Fibroblast of upper back skin (primary cell): Measurements from ENCODE around the gene CD36.
A peak's percentile ranks its signal among the peaks of the same experiment; 100 is the strongest.

Experiments used
- DNase-seq: peaks from one replicate; pipeline ENCODE4 v3.0.0-alpha.2; 2013

CD36 gene

GRCh38 chr7:80629023-80629422 lies 9.4 kb upstream of the CD36 start:
- DNase-seq = no peak

DNA sequence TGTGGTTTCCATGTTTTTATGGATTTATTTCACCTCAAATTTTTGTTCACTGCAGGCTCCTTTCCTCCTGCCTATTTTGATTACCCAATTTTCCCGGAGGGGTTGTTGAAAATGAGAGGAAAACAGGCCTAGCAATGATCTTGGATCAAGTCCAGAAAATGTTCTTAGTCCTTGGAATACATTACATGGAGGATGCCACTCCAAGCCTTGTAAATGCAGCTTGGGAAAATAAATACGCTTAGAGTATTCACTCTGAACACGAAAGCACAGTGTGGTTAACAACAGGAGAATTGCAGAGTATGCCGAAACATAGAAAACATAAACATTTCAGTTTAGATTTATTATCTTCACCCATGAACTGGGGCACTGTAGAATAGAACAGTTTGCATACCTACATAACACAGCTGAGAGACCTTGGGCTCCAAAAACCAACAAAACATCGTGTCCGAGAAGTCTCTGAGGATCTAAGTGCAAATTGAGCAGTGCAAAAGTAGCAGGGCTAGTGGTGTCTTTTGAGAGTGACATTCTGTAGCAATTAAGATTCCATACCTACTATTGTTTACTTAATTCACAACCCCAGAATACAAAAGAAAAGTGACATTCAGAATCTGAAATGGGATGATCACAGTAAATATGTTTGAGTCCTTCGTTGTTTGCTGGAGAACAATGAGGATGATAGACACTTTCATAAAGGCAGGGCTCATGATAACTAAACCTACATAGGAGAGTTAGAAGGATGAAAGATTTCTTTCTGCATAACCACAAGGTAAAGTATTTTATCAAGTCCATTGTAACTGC lies 7.6 kb upstream of the CD36 start:
- no peak for DNase-seq

GRCh38 chr7:80631421-80631820 lies 7.0 kb upstream of the CD36 start:
- DNase-seq = no peak

DNA sequence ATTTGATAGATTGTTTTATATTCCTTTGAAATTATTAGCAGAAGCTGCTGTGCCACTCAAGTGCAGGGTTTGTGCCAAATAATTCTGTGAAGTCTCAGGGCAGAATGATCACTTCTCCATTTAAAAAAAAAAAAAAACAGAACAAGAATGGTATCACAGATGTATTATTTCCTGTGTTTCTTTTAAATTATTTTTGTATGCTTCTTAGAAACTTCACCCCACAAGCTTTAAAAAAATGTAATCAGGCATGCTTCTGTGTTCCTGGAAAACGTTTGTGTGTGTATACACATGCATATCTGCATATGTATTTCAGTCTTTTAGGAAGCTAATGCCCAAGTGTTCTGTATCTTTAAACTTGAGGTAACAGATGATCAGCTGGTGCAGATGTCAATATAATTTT lies 6.3 kb upstream of the CD36 start:
- no peak for DNase-seq

GRCh38 chr7:80632819-80633218 lies 5.6 kb upstream of the CD36 start:
- DNase-seq = no peak

DNA sequence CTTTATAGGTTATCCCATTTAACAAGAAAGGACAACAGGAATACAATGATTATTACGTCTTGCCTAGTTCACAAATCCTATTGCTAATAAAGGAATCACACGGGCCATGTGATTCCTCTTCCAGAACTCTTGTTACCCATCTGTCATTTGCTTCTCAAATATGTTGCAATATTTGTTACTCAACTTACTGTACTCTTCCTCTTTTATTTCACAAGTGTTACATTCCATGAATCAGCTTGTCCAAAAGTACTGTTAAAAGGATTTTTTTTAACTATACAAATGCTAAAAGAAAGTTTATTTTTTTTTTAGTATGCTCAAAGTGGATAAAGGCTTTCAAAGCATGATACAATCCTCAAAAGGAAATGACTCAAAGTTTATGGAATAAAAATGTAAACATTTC lies 3.9 kb upstream of the CD36 start:
- peak; percentile 88 for DNase-seq

GRCh38 chr7:80635533-80635932 lies 2.9 kb upstream of the CD36 start:
- DNase-seq = peak; percentile 85

DNA sequence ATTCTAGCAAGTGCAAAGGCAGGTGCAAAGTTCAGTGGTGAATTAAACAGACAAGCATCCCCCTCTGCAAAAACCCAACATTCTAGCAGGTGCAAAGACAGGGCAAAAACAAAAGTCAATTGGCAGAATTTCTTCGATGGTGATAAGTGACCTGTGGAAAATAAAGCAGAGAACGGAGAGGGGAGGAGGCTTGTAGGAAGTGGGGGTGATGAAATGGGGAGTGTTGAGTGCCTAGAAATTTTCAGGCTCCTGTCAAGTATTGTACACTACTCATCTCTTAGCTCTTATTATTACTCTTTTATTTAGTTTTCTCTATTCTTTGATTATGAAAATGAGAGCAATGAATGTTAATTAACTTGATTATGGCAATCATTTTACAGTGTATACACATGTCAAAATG lies 2.4 kb upstream of the CD36 start:
- no peak for DNase-seq

DNA sequence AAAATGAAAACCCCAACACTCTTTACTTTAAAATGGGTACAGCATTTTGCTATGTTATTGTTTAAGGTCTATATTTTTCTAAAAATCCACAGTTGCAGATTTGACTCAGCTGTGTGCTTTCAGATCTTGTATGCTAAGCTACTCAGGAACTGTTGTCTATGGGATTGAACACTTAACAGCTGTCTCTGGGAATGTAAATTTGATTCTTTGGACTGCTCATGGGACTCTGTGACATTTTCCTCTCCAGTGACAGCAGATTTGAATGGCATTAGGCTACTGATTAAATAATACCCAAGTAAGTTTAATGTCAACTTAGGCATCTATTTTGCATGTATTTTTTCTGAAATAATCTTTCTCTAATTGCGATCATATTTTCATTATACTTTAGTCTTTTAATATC lies 1.7 kb upstream of the CD36 start:
- no peak for DNase-seq

GRCh38 chr7:80637454-80637853 lies 988 bp upstream of the CD36 start:
- no peak for DNase-seq

- no peak for DNase-seq
These were observed 569 bp downstream of the CD36 start for GRCh38 chr7:80639011-80639410.

GRCh38 chr7:80640846-80641245 lies 2.4 kb downstream of the CD36 start:
- DNase-seq = peak; percentile 64

GRCh38 chr7:80641548-80641947 lies 3.1 kb downstream of the CD36 start:
- no peak for DNase-seq

DNA sequence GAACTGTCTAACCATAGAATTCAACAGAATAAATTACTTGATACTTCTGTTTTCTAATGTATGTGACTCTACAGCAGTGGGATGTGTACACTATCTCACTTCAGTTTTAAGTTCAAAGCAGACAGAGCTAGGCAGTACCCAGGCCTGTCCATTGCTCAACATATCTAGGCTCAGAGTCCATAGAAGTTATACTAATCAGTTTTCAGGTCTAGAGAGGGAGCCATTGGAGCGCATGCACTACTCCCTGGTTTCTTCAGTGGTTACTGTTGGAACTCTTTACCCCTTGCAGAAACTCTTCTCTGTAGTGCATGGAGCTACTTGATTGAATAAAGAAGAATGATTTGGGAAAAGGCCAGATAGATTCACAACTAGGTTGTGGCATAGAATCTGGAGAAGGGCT lies 4.4 kb downstream of the CD36 start:
- no peak for DNase-seq

DNA sequence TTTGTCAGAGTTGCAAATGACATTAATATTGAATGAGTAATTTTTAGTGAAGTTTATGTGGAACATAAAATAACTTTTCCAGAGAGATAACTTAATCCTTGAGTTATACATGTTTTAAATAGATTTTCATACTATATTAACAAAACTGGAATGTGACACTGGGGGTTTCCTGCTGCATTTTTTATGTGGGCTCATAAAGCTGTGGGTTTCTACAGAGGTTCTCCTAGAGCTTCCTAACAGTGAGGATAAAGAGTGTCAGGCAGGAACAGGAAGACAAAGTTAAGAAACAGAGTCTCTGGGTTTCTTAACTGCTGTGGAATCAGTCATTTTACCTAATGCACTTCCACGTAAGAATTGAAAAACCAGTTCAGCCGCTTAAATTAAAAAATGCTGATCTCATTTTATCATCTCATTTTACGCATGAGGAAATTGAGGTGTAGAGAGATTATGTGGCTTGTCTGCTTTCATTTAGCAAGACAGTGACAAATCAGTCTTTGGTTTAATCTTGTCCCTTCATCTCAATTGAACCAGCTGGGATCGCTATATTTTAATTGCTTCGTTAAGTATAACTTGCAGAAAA lies 5.0 kb downstream of the CD36 start:
- peak; percentile 29 for DNase-seq

- DNase-seq = no peak
These were observed 5.6 kb downstream of the CD36 start for GRCh38 chr7:80644054-80644453.

- DNase-seq = no peak
These were observed 7.8 kb downstream of the CD36 start for GRCh38 chr7:80646083-80646865.

DNA sequence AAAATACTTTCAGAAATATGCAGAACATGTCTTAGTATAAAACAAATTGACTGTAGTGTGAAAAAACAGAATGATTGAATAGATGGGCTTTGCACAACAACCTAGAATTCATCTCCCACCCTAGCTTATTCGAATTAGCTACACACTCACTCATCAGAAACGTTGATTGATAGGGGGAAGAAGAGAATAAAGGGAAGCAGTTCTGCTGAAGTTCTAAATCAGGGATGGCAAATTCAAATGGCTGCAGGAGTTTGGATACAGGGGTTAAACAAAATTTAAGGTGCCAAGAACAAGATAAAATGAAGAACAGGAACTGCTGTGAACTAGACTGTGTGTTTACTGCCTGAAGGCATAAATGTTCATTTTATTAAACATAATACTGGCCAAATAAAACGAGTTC lies 9.0 kb downstream of the CD36 start:
- no peak for DNase-seq

DNA sequence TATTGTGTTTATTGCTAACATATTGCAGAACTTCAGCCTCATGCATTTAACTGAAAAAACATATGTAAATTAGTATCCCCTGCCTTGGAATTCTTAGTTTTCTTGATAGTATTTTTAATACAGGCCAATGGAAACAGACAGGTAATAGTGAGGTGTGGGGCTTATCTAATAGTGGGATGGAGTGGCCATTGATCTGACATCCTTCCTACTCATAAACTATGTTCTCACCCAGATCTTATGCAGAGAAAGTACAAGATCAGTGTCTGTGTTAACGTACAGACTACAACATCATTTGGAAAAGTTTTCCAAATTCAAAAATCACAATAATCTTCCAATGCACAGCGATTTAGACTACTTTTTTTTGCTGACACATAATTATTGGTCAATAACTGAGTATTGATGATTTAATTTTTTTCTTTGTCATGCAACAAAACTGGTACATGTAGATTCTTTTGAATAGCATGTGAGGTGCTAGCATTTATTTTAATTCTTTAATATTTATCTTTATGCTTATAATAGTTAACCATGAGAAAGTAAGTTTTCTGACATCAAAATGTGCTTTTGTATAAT lies 9.7 kb downstream of the CD36 start:
- no peak for DNase-seq

DNA sequence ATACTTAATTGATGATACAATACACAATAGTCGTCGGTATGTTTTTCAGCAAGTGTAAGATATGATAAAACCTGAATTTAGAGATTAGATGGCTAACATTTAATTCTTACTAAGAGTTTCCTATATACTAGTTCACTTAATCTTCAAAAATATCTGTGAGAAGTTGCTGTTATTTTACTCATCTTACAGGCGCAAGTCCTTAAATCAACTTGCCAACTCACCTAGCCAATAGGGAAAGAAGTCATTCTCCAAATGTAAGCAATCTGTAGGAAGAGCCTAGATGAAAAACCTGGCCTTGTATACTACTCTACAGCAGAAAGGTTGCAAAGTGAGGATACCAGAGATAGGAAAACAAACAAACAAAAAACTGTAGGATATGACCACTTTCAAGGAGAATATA lies 10.6 kb downstream of the CD36 start:
- no peak for DNase-seq

DNA sequence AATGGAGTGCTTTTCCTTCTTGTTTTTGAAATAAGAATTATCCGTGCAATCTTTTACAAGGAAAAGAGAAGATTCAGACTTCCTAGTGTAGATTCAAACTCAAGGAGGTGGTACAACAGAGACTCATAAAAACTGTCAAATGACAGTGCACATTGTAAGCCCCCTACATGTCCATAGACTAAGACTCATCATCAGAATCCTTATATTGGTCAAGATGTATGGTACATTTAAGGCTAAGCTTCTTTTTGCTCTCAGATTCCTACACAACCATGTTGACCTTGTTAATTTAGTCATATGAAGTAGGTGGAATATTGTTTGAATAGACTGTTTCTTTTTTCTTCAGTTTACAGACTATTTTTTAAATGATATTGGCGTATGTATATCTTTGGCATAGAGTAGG lies 11.6 kb downstream of the CD36 start:
- no peak for DNase-seq

- DNase-seq = no peak
These were observed 13.0 kb downstream of the CD36 start for GRCh38 chr7:80651471-80651870.

DNA sequence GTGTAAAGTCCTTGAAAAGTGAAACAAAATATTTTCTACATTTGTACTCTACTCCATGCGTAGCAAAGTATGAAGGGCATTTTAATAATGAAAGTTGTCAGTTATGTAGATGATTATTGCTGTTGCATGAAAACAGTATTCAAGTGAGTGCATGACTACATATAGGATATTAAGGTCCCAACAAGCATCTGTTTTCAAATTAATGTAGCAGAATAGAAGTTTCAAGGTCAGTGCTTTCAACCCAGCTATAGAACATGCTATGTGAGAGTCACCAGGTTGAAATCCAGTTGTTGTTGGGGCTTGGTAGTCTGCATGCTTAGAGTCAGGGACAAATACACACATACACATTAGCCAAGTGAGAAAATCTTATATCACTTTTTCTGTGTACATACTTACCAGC lies 14.8 kb downstream of the CD36 start:
- no peak for DNase-seq

DNA sequence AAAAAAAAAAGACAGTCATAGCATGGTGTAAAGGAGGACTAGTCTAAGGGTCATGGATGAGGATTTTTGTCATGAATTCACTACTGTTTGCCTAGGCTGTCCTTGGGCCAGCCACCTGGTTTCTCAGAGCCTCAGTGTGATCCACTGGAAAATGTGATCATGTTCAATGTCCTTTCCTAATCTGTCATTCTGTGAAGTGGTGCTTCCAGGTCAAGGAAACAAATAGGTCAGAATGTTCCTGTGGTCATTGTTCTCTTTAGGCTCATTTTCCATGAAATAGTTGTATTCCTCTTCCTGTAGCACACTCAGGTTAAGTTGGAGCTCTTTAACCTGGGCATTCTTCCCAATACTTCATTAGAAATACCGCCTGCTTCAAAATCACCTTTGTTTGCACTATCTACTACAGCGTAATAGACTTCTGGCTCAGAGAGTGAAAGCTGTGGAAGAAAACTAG lies 16.5 kb downstream of the CD36 start:
- no peak for DNase-seq
